Measurements from ENCODE around the gene IZUMO1.
"Not testable (repeated sequence)": the region's sequence is repeated elsewhere in the genome, so short reads cannot be mapped to it uniquely, and the experiment has no call there.

The IZUMO1 gene

DNA sequence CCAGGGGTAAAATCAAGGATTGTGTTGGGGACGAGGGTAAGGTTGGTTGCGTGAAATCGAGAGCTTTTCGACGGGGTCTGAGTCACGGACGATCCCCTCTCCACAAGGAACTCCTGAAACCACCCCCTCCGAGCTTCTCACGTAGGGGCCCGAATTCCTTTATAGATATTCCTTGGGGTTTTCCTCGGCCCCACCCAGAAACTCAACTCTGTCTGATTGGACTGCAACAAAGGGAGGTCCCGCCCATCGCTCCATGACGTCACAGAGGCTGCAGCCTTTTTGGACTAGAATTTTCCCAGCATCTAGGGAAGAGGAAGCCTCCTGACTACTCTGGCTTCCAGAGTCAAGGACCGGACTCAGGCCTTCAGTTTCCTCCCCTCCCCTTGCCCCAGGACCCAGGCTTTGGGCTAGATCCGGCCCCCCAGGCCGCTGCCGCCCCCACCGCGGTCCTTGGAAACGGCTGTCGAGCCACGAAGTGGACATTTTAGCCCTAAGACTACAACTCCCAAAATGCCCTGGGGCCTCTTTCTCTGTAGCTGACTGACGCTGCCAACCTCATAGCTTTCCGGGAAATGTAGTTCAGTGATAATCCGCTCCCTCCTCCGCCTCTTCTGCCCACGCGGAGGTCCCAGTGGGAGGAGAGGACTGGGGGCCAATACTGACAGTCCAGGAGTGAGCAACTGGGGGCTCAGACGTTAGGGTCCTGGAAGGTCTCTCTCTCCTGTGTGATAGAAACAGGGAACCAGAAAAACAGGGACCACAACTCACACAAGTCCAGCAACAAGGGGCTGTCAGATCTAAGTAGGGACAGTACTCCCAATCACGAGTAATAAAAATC is at the start of gene IZUMO1:
TSS of gene IZUMO1 (minus strand) at position 172 of the 838 bp plus-strand sequence. CDS start 1,050 bp downstream, outside the sequence.
- peak; percentile 56 for DNase-seq (ENCODE audit: low spot score)

DNA sequence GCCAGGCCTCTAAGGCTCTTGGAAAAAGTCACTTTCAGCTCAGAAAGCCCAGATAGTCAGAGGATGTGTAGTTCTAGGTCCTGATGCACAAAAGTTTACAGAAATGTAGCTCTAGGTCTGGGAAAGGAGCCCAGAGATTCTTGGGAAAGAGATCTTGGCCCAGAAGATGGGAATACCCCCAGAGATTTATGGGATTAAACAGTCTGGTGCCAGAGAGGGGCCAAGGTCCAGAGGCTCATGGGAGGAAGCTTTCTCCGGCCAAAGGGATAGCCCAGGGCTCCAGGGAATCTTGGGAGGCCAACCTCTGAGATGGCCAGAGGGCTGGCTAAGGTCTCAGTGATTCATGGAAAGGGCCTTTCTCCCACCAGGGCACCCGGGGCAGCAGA is 49.0 kb upstream of the IZUMO1 start:
- DNase-seq (ENCODE audit: low spot score), result no peak

DNA sequence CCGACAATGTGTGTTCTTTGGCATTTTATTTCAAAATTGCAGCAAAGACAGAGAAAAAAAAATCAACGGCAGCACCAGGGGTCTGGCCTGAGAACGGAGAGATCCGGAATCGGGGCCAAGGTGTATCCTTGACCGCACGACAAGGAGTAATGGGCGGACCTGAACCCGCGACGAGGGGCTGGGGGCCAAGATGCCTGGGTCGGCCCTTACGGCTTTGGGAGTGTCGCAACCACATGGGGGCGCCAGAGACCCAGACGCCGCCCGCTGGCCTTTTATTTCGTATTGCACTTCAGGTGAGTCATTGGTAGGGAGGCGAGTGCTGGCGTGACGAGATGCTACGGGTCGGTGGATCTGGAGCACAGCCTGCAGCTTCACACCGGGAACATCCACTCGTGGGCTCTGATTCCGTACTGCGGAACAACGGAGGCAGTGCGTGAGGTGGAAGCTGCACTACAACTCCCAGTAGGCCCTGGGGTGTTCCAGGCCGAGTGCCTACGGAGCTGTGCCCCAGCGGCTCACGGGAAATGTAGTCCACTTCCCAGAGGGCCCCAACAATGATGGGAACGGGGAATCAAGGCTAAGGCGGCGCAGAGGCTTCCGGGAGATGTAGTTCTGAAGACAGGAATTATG is 48.5 kb upstream of the IZUMO1 start:
- peak; percentile 87 for DNase-seq (ENCODE audit: low spot score)

DNA sequence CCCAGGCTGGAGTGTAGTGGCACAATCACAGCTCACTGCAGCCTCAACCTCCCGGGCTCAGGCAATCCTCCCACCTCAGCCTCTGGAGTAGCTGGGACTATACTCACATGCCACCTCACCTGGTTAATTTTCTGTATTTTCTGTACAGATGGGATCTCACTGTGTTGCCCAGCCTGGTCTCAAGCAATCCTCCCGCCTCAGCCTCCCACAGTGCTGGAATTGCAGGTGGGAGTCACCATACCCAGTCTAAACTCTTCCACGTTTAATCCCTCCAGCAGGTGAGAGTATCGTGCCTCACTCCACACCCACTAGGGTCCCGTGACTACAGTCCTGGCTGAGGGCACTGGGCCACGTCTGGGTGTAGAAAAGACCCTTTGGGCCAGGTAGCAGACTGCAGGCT is 47.6 kb upstream of the IZUMO1 start:
- no peak for DNase-seq (ENCODE audit: low spot score)

DNA sequence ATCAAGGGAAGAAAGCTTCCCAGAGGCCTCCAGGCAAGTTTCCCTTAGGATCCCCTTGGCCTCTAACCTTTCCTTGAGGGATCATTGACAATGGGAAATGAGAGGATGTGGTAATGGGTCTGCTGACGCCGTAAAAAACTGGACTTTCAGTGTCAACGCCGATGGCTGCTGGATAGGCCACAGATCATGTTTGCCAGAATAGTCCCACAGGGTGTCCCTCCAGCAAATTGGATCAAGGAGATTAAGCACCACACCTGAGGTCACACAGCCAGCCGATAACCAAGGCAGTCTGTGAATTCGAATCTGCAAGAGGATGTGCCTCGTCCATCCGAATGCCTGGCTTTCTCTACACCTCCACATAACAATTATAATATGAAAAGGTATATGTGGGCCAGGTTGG is 46.6 kb upstream of the IZUMO1 start:
- DNase-seq (ENCODE audit: low spot score), result no peak

DNA sequence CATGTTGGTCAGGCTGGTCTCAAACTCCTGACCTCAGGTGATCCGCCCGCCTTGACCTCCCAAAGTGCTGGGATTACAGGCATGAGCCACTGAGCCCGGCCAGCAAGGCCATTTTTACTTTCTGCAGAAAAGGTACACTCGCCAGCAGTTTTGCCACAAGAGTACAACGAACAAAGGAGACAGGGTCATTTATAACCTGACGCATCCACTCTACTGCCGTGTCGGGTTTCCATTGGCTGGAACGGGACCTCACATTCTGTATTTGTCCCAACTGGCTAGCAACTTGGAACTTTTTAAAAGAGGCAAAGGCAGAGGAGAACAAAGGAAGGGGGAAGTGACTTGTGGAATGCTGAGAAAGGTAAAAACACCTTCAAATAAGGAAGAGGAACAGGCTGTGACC is 40.6 kb upstream of the IZUMO1 start:
- not testable (repeated sequence) for DNase-seq (ENCODE audit: low spot score)

DNA sequence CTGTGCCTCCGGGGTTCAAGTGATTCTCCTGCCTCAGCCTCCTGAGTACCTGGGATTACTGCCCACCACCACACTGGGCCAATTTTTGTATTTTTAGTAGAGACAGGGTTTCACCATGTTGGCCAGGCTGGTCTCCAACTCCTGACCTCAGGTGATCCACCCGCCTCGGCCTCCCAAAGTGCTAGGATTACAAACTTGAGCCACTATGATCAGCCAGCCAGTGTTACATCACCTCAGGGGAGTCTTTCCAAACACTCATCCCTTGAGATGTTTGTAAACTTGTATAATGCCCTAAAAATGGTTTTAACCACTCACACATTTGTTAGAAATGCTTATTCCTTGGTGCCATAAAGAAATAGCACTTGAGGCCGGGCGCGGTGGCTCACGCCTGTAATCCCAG is 39.7 kb upstream of the IZUMO1 start:
- not testable (repeated sequence) for DNase-seq (ENCODE audit: low spot score)

DNA sequence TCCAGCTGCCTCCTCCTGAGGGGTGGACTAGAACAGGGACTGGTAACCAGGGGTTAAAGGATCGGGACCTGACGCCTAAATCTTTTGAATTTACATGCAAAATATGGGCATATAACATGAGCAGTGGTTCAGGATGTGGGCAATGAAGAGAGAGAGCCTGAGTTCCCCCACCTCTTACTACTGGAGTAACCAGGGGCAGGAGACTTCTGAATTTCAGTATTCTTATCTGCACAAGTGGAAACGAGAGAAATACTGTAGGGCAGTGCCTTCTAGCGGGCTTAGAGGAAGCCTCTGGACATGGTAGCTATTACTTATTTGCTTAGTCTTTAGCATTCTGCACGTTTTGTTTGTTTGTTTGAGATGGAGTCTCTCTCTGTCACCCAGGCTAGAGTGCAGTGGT is 37.8 kb upstream of the IZUMO1 start:
- DNase-seq (ENCODE audit: low spot score), result no peak

DNA sequence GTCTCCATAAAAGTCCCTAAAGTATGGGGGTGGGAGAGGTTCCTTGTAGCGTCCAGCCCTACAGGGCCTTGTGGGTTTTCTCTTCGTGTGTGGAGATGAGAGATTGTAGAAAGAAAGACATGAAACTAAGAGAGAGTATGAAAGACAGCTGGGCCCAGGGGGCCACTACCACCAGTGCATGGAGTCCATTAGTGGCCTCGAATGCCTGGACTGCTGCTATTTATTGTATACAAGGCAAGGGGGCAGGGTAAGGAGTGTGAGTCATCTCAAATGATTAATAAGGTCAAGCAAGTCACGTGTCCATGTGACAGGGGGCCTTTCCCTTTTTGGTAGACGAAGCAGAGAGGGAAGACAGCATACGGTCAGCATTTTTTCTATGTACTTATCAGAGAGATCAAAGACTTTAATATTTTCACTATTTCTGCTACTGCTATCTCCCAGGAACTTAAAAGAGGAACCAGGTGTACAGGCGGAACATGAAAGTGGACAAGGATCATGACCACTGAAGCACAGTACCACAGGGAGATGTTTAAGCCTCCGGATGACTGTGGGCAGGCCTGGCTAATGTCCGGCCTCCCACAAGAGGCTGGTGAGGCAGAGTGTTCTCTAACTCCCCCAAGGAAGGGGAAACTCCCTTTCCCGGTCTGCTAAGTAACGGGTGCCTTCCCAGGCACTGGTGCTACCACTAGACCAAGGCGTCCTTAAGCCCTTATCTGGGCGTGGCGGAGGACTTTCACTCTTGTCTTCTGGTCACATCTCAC is 34.1 kb upstream of the IZUMO1 start:
- DNase-seq (ENCODE audit: low spot score), result no peak

DNA sequence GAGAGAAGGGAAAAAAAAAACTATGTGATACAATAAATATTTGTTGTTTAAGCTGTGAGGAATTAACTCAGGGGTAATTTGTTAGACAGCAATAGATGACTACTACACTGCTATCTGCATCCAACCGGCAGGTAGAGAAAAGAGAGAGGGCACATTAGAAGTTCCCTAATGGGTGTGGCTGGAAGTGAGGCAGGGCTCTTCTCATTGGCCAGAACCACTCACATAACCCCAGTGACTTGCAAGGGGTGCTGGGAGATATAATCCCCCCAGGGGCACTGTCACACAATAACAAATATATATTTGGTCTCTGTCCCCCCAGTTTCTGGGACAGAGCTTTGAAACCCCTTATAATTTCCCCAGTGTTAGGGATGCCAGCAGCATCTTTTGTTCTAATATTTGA is 32.9 kb upstream of the IZUMO1 start:
- no peak for DNase-seq (ENCODE audit: low spot score)

DNA sequence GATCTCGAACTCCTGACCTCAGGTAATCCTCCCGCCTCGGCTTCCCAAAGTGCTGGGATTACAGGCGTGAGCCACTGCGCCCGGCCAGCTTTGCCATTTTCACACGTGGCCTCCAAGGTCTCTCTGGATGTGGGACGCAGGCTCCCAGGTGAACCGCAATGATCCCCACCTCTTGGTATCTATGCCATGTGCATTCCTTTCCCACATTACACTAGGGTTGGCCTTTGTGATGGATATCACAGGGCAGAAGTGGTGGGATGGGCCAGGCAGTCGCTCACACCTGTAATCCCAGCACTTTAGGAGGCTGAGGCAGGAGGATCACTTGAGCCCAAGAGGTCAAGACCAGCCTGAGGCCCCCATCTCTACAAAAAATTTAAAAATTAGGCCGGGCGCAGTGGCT is 31.0 kb upstream of the IZUMO1 start:
- no peak for DNase-seq (ENCODE audit: low spot score)

DNA sequence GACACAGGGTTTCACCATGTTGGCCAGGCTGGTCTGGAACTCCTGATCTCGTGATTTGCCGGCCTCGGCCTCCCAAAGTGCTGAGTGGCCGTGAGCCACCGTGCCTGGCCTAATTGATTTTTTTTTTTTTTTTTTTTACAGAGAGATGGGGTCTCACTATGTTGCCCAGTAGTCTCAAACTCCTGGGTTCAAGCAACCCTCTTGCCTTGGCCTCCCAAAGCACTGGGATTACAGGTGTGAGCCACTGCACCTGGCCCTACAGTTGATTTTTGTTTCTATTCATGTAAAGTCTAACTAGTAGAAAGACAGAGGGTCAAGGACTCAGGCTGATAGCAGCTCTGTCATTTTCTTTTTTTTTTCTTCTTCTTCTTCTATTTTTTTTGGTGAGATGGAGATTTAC is 30.4 kb upstream of the IZUMO1 start:
- no peak for DNase-seq (ENCODE audit: low spot score)

DNA sequence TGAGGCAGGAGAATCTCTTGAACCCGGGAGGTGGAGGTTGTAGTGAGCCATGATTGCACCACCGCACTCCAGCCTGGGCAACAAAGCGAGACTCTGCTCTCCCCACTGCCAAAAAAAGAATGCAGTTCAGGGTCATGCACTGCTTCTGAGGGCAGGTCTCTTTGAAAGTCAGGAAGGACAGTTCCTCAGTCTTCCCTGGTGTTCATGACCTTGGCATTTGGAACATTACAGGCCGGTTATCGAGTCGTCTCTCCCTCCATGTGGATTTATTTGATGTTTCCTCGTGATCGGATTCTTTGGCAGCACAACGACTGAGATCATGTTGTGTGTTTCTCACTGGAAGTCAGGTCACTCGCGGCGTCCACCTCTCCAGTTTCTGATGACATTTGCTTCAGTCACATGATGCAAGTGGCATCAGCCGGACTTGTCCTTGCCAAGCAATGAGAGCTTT is 25.8 kb upstream of the IZUMO1 start:
- DNase-seq (ENCODE audit: low spot score), result no peak

DNA sequence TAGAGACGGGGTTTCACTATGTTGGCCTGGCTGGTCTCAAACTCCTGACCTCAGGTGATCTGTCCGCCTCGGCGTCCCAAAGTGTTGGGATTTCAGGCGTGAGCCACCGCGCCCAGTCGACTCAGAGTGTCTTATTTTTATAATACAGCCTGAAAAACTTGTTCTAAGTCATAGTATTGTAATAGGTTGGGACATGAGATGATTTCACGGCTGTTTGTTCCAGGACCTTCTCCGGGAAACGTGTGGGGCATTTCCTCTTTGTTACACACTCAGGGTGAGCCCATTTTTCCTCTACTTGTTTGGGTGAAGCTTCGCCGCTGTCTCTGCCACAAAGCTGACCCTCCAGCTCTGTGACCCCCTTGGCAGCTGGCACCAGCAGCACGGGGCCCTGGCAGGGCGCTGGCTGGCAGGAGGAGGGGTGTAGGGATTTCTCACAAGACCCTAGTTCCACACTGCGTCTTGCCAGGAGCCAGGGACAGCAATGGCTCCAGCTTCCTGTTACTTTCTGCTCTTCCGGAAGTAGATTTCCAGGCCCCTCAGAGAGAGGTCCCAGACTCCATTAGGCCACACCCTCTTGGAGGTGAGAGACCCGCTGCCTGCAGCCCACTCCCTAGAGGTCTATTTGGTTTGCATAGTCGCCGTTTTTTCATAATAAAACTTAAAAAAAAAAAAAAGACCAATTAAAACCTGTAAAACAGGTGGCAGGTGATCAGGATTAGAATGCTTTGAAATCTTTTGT is 24.2 kb upstream of the IZUMO1 start:
- no peak for DNase-seq (ENCODE audit: low spot score)

DNA sequence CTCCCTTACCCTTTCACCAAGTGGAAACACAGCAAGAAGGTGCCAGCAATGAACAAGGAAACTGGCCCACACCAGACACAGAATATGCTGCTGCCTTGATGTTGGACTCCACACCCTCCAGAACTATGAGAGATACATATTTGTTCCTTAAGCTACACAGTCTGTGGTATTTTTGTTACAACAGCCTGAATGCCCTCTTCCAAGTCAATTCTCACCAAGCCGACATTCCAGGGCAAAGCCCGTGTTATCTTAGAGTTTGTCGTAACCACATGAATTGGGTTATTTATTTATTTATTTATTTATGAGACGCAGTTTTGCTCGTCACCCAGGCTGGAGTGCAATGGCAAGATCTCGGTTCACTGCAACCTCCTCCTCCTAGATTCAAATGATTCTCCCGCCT is 23.6 kb upstream of the IZUMO1 start:
- DNase-seq (ENCODE audit: low spot score), result no peak

DNA sequence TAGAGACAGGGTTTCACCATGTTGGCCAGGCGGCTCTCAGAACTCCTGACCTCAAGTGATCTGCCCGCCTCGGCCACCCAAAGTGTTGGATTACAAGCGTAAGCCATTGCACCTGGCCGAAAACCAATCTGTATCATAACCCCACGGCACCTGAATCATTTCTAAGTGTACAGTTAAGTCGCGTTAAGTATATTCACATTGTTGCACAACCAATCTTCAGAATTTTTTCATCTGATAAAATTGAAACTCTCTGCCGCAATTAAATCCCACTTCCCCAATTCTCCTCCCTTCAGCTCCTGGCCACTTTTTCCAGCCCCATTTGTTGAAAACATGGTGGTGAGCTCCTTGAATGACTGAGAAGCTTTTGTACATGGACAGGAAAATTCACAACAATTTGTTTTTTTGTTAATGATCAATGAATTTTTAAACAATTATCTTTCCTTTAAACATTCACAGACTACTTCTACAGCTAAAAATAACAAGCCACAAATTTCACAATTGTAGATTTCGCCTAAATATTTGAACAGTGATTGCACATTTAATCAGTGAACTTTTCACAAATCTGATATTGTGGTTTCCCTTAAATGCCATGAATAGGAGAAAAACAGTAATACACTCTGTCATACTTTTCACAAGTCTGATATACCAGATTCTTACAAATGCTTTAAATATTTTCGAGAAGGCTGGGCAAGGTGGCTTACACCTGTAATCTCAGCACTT is 22.4 kb upstream of the IZUMO1 start:
- no peak for DNase-seq (ENCODE audit: low spot score)

DNA sequence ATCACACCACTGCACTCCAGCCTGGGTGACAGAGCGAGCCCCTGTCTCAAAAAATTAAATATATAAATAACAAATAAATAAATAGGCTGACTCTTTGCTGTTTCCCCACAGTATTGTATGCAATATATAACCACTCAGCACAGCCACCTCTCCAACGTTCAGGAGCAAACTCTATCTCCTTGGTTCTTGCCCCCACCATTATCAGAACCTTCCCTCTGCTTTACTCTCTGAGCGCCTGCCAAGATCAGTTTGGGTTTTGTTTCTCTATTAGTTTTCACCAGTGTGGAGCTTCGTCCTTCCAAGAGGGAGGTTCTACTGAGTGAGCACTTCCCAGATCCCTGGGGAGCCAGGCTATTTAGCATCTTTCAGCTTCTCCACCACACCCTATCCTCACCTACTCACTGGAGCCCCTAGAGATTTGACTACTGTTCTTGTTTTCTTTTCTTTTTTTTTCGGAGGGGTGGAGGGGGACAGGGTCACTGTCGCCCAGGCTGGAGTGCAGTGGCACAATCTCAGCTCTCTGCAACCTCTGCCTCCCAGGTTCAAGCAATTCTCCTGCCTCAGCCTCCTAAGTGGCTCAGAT is 21.6 kb upstream of the IZUMO1 start:
- not testable (repeated sequence) for DNase-seq (ENCODE audit: low spot score)

DNA sequence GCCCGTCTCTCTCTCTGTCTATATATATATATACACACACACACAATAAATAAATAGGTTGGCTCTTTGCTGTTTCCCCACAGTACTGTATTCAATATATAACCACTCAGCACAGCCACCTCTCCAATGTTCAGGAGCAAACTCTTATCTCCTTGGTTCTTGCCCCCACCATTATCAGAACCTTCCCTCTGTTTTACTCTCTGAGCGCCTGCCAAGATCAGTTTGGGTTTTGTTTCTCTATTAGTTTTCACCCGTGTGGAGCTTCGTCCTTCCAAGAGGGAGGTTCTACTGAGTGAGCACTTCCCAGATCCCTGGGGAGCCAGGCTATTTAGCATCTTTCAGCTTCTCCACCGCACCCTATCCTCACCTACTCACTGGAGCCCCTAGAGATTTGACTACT is 19.1 kb upstream of the IZUMO1 start:
- DNase-seq (ENCODE audit: low spot score), result not testable (repeated sequence)

DNA sequence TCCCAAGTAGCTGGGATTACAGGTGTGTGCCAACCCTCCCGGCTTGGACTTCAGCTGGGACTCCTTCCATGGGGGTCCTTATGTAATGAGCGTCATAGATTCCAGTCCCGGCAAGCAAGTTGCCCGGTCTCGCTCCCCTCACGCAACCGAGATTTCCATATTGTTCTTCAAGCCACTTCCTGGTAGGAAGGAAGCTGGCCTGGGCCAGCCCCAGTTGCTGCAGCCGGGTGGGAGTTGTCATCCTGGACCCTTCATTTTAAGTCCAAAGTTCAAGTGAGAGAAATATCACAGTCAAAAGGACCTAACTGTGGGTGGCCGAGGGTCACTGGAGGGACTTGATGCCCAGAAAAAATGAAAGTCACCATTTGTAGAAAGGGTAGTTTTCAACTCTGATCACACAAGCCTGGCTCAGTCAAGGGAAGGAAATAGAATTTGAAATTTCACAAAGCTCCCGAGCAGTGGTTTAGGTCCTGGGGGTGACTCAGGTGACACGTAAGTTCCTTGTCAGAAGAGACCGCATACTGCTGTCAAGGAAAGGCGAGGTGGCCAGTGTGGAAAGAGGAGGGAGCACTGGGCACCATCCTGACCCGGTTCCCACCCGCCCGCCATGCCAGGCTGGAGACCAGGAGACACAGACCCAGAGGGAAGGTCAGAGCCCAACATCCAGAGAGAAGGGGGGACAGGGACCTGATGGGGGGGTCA is 13.9 kb upstream of the IZUMO1 start:
- DNase-seq (ENCODE audit: low spot score), result no peak

DNA sequence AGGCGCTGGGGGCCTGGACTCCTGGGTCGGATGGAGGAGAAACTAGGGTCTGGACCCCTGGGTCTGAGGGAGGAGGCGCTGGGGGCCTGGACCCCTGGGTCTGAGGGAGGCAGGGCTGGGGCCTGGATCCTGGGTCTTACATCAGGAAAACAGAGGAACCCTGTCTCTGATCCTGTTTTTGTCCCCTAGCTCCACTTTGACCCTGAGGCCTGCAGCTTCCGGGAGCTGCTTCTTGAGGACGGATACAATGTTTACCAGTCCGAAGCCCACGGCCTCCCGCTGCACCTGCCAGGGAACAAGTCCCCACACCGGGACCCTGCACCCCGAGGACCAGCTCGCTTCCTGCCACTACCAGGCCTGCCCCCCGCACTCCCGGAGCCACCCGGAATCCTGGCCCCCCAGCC is 11.0 kb upstream of the IZUMO1 start:
- DNase-seq (ENCODE audit: low spot score), result no peak

All from CD4-positive, alpha-beta T cell treated with Interleukin-15 for 4 hours (primary cell).